Astrocyte (in vitro differentiated cells and primary cell): ENCODE data around the gene POFUT2. TPM values are rescaled to one million over a fixed set of nuclear protein-coding genes. Genes with fewer than 3 reads are reported as not detected.

Source experiments
- DNase-seq: peaks from one replicate; pipeline ENCODE4 v3.0.0-alpha.2; 2010; ENCODE audit warnings: low read depth
- FAIRE-seq: peaks from 2 replicates; lab custom pipeline; 2011; peaks lifted over from hg19 to GRCh38; lab: Jason Lieb, UNC
- H2AFZ ChIP-seq: 2 replicates; pipeline ENCODE4 v1.6.0; 2012; ENCODE audit warnings: low read depth, low read length, inconsistent platforms
- H3K27ac ChIP-seq: 2 replicates; pipeline ENCODE4 v1.5.1; 2011; ENCODE audit warnings: low read depth, low read length, inconsistent platforms
- H3K27me3 ChIP-seq: 2 replicates; pipeline ENCODE4 v1.6.0; 2011; ENCODE audit warnings: low read length, inconsistent platforms; ENCODE audit not compliant: insufficient read depth
- H3K36me3 ChIP-seq: 2 replicates; pipeline ENCODE4 v1.5.1; 2011; ENCODE audit warnings: low read length, inconsistent platforms; ENCODE audit not compliant: insufficient read depth
- H3K4me1 ChIP-seq: 2 replicates; pipeline ENCODE4 v1.5.1; 2011; ENCODE audit warnings: low read length, inconsistent platforms; ENCODE audit not compliant: insufficient read depth
- H3K4me2 ChIP-seq: 2 replicates; pipeline ENCODE4 v1.6.0; 2012; ENCODE audit warnings: low read length, inconsistent platforms
- H3K4me3 ChIP-seq: 2 replicates; pipeline ENCODE4 v1.5.1; 2011; ENCODE audit warnings: low read depth, mild to moderate bottlenecking, low read length, inconsistent platforms; ENCODE audit not compliant: insufficient read depth
- H3K79me2 ChIP-seq: 2 replicates; pipeline ENCODE4 v1.6.0; 2012; ENCODE audit warnings: mild to moderate bottlenecking, low read length, inconsistent platforms; ENCODE audit not compliant: insufficient read depth
- H3K9ac ChIP-seq: 2 replicates; pipeline ENCODE4 v1.6.0; 2012; ENCODE audit warnings: mild to moderate bottlenecking, low read length, inconsistent platforms
- H3K9me3 ChIP-seq: 2 replicates; pipeline ENCODE4 v1.5.1; 2012; ENCODE audit warnings: low read depth, mild to moderate bottlenecking, low read length, inconsistent platforms; ENCODE audit not compliant: insufficient read depth
- H4K20me1 ChIP-seq: 2 replicates; pipeline ENCODE4 v1.6.0; 2012; ENCODE audit warnings: low read length, inconsistent platforms; ENCODE audit not compliant: insufficient read depth
- H3K27ac Mint-ChIP-seq: one replicate; pipeline ENCODE4 v1.8.0; 2021; ENCODE audit warnings: mild to moderate bottlenecking, mixed read lengths; ENCODE audit not compliant: unreplicated experiment
- H3K27me3 Mint-ChIP-seq: one replicate; pipeline ENCODE4 v1.8.0; 2021; ENCODE audit warnings: low read depth, mixed read lengths; ENCODE audit not compliant: unreplicated experiment
- H3K36me3 Mint-ChIP-seq: one replicate; pipeline ENCODE4 v1.8.0; 2021; ENCODE audit warnings: low read depth, mixed read lengths; ENCODE audit not compliant: unreplicated experiment
- H3K4me1 Mint-ChIP-seq: one replicate; pipeline ENCODE4 v1.8.0; 2021; ENCODE audit warnings: low read depth, mixed read lengths; ENCODE audit not compliant: unreplicated experiment
- H3K4me3 Mint-ChIP-seq: one replicate; pipeline ENCODE4 v1.8.0; 2021; ENCODE audit warnings: mild to moderate bottlenecking, moderate library complexity, mixed read lengths; ENCODE audit not compliant: unreplicated experiment
- H3K9me3 Mint-ChIP-seq: one replicate; pipeline ENCODE4 v1.8.0; 2021; ENCODE audit warnings: mild to moderate bottlenecking, mixed read lengths; ENCODE audit not compliant: unreplicated experiment
- EZH2 ChIP-seq: IDR thresholded peaks from 2 replicates; pipeline ENCODE4 v1.6.1; 2012; ENCODE audit warnings: mild to moderate bottlenecking, low read length, inconsistent platforms; ENCODE audit not compliant: insufficient read depth
- total RNA-seq: library from RNA; stranded (reverse); gene quantifications from 2 replicates; pipeline ENCODE4 v1.2.1, GENCODE V29; 2021
- TF ChIP-seq, protein P1 (sequence below): IDR thresholded peaks from 2 replicates; pipeline ENCODE4 v1.5.1; 2011; ENCODE audit warnings: low read depth, mild to moderate bottlenecking, inconsistent platforms, low read length, moderate library complexity; ENCODE audit not compliant: insufficient read depth

Gene POFUT2
- total RNA-seq, 1 donor from 2014 or later: 109 TPM

DNA sequence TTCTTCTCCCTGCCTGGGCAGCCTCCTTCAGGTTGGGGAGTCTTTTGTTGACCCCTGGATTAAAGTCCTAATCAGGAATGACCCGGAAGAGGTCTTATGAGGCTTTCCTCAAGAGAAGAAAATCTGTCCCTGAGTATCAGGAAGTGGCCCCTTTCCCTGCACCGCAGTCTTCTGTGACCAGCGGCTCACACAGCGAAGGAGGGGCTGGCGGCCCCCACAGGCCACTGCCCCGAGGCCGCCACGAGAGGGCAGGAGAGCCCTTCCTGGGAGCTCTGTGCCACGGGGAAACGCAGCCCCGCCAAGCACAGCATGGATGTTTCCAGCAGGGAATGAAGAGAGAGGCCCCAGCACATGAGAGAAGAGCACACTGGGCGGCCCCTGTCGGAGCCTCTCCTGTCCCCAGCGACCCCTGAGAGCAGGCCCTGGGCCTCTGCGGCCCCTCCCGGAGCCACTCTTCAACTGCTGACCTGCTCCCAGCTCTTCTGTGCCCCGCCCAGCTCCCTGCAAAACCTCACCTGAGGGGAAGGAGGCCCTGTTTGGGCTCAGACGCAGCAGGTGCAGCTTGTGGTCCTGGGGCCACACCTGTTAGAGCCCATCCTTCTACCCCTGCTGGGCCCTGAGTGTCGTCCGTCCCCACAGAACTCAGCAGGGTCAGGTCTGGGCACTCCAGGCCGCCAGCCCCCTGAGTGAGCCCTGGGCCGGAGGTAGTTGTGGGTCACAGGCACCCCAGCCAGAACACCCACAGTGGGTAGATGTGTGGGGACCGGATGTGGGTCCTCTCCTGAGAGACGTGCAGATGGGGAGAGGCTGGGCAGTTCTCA, 4.9 kb upstream of the POFUT2 start:
- H3K4me2 ChIP-seq: peak overlapping the region; percentile 58
- Mint-ChIP-seq H3K36me3 (peaks cover 14% of the 10 kb centered on the region), H3K4me1 (peaks cover 57% of the 10 kb centered on the region), H3K9me3 (peaks cover 2% of the 10 kb centered on the region), H3K4me3 (peak overlapping the region; percentile 27), H3K27me3 (no peaks in the 10 kb centered on the region), H3K27ac (peak overlapping the region; percentile 69)
- FAIRE-seq (no peak), DNase-seq (peak; percentile 57)
- H3K4me1 ChIP-seq: peaks cover 53% of the 10 kb centered on the region
- no peaks in the 10 kb centered on the region for H3K27me3 ChIP-seq
- no peak overlapping the region for H2AFZ ChIP-seq
- peaks cover 27% of the 10 kb centered on the region for H3K79me2 ChIP-seq
- TF ChIP-seq, protein P1, sequence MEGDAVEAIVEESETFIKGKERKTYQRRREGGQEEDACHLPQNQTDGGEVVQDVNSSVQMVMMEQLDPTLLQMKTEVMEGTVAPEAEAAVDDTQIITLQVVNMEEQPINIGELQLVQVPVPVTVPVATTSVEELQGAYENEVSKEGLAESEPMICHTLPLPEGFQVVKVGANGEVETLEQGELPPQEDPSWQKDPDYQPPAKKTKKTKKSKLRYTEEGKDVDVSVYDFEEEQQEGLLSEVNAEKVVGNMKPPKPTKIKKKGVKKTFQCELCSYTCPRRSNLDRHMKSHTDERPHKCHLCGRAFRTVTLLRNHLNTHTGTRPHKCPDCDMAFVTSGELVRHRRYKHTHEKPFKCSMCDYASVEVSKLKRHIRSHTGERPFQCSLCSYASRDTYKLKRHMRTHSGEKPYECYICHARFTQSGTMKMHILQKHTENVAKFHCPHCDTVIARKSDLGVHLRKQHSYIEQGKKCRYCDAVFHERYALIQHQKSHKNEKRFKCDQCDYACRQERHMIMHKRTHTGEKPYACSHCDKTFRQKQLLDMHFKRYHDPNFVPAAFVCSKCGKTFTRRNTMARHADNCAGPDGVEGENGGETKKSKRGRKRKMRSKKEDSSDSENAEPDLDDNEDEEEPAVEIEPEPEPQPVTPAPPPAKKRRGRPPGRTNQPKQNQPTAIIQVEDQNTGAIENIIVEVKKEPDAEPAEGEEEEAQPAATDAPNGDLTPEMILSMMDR: peak; percentile 83
- TF ChIP-seq EZH2: no peak
- H3K27ac ChIP-seq: peak overlapping the region; percentile 98
- no peaks in the 10 kb centered on the region for H3K36me3 ChIP-seq
- H3K9ac ChIP-seq: peak overlapping the region; percentile 88
- no peaks in the 10 kb centered on the region for H3K9me3 ChIP-seq
- H3K4me3 ChIP-seq: no peak overlapping the region
- H4K20me1 ChIP-seq: peaks cover 7% of the 10 kb centered on the region

DNA sequence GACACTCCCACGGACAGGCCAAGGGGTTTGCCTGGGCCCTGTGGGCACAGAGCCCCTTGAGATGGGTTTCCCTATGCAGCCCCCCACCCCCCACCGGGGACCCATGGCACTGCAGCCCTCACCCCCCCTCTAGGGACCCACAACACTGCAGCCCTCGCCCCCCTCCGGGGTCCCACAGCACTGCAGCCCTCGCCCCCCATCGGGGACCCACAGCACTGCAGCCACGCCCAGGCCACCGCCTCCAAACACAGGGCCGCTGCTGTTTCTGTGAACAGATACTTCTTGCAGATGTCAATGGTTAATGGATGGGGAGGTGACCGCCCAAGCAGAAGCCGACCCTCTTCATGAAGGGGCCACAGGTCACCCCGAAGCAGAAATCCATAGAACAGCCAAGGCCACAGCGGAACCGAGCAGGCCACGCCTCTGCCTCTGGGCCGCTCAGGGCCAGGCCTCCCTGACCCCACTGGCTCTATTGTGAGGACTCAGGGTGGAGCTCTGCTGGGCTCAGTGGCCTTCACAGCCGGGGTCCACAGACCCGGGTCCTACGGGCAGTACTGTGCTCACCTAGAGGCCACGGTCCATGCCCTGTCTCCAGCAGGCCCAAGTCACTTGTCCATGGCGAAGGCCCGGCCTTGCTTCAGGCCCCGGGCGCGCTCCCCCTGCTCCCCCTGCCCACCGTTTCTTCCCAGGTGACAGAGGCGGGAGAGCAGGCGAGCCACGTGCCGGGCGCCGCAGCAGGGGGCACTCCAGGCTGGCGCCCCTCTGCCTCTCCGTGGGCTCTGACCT, 4.1 kb upstream of the POFUT2 start:
- no peaks in the 10 kb centered on the region for H3K27me3 ChIP-seq
- H3K27ac Mint-ChIP-seq: peak overlapping the region; percentile 69
- H2AFZ ChIP-seq: no peak overlapping the region
- peak overlapping the region; percentile 88 for H3K9ac ChIP-seq
- FAIRE-seq (no peak), DNase-seq (no peak)
- peaks cover 20% of the 10 kb centered on the region for H3K79me2 ChIP-seq
- no peaks in the 10 kb centered on the region for H3K36me3 ChIP-seq
- peaks cover 7% of the 10 kb centered on the region for H4K20me1 ChIP-seq
- no peak overlapping the region for H3K4me3 ChIP-seq
- H3K36me3 Mint-ChIP-seq: peaks cover 11% of the 10 kb centered on the region
- no peak overlapping the region for H3K27ac ChIP-seq
- no peaks in the 10 kb centered on the region for H3K9me3 ChIP-seq
- peaks cover 2% of the 10 kb centered on the region for H3K9me3 Mint-ChIP-seq
- no peaks in the 10 kb centered on the region for H3K27me3 Mint-ChIP-seq
- H3K4me1 ChIP-seq: peaks cover 53% of the 10 kb centered on the region
- H3K4me2 ChIP-seq: no peak overlapping the region
- H3K4me1 Mint-ChIP-seq: peaks cover 53% of the 10 kb centered on the region
- H3K4me3 Mint-ChIP-seq: no peak overlapping the region
- no peak for TF ChIP-seq EZH2
- TF ChIP-seq, protein P1: no peak
